K562 (cell line): ENCODE data around the gene GLB1L3. TPM values are rescaled to one million over a fixed set of nuclear protein-coding genes. Genes with fewer than 3 reads are reported as not detected.

Experiments used
- polyA plus RNA-seq, 8 experiments: library from polyadenylated mRNA; depleted of rRNA in 4 of 8; stranded (reverse) in 5 of 8; unstranded in 3 of 8; fragments of >200 nt; fragmentation: Nextera tagmentation in 2 of 8; fragmentation: Illumina TruSeq in 1 of 8; extraction: Ambion mirVana in 2 of 8; extraction: Trizol in 1 of 8; gene quantifications; 2 replicates each; pipeline versions ENCODE4 v1.2.1 to v1.2.3, GENCODE V29; 2011 to 2014; ENCODE audit warnings: inconsistent platforms in 1 of 8, missing spikeins in 1 of 8
- total RNA-seq, 7 experiments: library from RNA; depleted of rRNA in 6 of 7; stranded (reverse); fragments of >200 nt in 6 of 7; fragmentation: Illumina TruSeq in 2 of 7; extraction: Trizol in 2 of 7; gene quantifications; 2 replicates each; pipeline versions ENCODE4 v1.2.1 to v1.2.3, GENCODE V29; 2011 to 2021; ENCODE audit warnings: low replicate concordance in 1 of 7
- TF ChIP-seq, protein P1 (sequence below): fragments of 450-650 bp; IDR thresholded peaks from 2 replicates; pipeline ENCODE4 v1.6.1; 2016; ENCODE audit warnings: mild to moderate bottlenecking, moderate library complexity

Gene GLB1L3
- total and polyA plus RNA-seq, 9 of the 15 experiments (the other 6 are each of a cell fraction or from before 2014, with no cell fraction given) = 0.18 to 3.3 (median 0.49) TPM

GRCh38 chr11:134332189-134332631 is 56.0 kb downstream of the GLB1L3 start (continued):
- TF ChIP-seq, protein P1, sequence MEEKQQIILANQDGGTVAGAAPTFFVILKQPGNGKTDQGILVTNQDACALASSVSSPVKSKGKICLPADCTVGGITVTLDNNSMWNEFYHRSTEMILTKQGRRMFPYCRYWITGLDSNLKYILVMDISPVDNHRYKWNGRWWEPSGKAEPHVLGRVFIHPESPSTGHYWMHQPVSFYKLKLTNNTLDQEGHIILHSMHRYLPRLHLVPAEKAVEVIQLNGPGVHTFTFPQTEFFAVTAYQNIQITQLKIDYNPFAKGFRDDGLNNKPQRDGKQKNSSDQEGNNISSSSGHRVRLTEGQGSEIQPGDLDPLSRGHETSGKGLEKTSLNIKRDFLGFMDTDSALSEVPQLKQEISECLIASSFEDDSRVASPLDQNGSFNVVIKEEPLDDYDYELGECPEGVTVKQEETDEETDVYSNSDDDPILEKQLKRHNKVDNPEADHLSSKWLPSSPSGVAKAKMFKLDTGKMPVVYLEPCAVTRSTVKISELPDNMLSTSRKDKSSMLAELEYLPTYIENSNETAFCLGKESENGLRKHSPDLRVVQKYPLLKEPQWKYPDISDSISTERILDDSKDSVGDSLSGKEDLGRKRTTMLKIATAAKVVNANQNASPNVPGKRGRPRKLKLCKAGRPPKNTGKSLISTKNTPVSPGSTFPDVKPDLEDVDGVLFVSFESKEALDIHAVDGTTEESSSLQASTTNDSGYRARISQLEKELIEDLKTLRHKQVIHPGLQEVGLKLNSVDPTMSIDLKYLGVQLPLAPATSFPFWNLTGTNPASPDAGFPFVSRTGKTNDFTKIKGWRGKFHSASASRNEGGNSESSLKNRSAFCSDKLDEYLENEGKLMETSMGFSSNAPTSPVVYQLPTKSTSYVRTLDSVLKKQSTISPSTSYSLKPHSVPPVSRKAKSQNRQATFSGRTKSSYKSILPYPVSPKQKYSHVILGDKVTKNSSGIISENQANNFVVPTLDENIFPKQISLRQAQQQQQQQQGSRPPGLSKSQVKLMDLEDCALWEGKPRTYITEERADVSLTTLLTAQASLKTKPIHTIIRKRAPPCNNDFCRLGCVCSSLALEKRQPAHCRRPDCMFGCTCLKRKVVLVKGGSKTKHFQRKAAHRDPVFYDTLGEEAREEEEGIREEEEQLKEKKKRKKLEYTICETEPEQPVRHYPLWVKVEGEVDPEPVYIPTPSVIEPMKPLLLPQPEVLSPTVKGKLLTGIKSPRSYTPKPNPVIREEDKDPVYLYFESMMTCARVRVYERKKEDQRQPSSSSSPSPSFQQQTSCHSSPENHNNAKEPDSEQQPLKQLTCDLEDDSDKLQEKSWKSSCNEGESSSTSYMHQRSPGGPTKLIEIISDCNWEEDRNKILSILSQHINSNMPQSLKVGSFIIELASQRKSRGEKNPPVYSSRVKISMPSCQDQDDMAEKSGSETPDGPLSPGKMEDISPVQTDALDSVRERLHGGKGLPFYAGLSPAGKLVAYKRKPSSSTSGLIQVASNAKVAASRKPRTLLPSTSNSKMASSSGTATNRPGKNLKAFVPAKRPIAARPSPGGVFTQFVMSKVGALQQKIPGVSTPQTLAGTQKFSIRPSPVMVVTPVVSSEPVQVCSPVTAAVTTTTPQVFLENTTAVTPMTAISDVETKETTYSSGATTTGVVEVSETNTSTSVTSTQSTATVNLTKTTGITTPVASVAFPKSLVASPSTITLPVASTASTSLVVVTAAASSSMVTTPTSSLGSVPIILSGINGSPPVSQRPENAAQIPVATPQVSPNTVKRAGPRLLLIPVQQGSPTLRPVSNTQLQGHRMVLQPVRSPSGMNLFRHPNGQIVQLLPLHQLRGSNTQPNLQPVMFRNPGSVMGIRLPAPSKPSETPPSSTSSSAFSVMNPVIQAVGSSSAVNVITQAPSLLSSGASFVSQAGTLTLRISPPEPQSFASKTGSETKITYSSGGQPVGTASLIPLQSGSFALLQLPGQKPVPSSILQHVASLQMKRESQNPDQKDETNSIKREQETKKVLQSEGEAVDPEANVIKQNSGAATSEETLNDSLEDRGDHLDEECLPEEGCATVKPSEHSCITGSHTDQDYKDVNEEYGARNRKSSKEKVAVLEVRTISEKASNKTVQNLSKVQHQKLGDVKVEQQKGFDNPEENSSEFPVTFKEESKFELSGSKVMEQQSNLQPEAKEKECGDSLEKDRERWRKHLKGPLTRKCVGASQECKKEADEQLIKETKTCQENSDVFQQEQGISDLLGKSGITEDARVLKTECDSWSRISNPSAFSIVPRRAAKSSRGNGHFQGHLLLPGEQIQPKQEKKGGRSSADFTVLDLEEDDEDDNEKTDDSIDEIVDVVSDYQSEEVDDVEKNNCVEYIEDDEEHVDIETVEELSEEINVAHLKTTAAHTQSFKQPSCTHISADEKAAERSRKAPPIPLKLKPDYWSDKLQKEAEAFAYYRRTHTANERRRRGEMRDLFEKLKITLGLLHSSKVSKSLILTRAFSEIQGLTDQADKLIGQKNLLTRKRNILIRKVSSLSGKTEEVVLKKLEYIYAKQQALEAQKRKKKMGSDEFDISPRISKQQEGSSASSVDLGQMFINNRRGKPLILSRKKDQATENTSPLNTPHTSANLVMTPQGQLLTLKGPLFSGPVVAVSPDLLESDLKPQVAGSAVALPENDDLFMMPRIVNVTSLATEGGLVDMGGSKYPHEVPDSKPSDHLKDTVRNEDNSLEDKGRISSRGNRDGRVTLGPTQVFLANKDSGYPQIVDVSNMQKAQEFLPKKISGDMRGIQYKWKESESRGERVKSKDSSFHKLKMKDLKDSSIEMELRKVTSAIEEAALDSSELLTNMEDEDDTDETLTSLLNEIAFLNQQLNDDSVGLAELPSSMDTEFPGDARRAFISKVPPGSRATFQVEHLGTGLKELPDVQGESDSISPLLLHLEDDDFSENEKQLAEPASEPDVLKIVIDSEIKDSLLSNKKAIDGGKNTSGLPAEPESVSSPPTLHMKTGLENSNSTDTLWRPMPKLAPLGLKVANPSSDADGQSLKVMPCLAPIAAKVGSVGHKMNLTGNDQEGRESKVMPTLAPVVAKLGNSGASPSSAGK = peak; percentile 7; the same call in 1 of the 2 replicates
